Retinal pigment epithelial cell (primary cell): ENCODE data around the gene FASTKD1.
"Not testable (repeated sequence)": the region's sequence is repeated elsewhere in the genome, so short reads cannot be mapped to it uniquely, and the experiment has no call there.

Experiments
- DNase-seq: peaks from one replicate; pipeline ENCODE4 v3.0.0-alpha.2; 2010; ENCODE audit warnings: low read depth
- H3K4me3 ChIP-seq: 2 replicates; pipeline ENCODE4 v1.5.1; 2011; ENCODE audit warnings: mild to moderate bottlenecking, low read length, control low read depth, moderate library complexity
- CTCF ChIP-seq: conservative IDR thresholded peaks from 2 replicates; pipeline ENCODE4 v1.5.1; 2011; ENCODE audit warnings: low read depth, low read length, control low read depth, inconsistent platforms

Gene FASTKD1

GRCh38 chr2:169573160-169573973 lies at the start of gene FASTKD1:
Gene FASTKD1 (minus strand): TSS chr2:169573865. CDS start chr2:169572029, 1,836 bp downstream.
- H3K4me3 ChIP-seq = peak within 1 kb of the TSS; percentile 96
- TF ChIP-seq CTCF = no peak
- peak; percentile 43 for DNase-seq

GRCh38 chr2:169623235-169623634 lies 49.6 kb upstream of the FASTKD1 start:
- no peak for DNase-seq
- H3K4me3 ChIP-seq = no peak overlapping the region
- no peak for TF ChIP-seq CTCF

- no peak for DNase-seq
- TF ChIP-seq CTCF = no peak
- H3K4me3 ChIP-seq = no peak overlapping the region
Measured at GRCh38 chr2:169620509-169620908, 46.8 kb upstream of the FASTKD1 start.

- TF ChIP-seq CTCF = no peak
Measured at GRCh38 chr2:169619946-169620345, 46.3 kb upstream of the FASTKD1 start.

GRCh38 chr2:169615982-169616381 lies 42.3 kb upstream of the FASTKD1 start:
- DNase-seq, H3K4me3 ChIP-seq: not testable (repeated sequence)

More at GRCh38 chr2:169619946-169620345, 46.3 kb upstream of the FASTKD1 start:
- DNase-seq = no peak
- H3K4me3 ChIP-seq = no peak overlapping the region

GRCh38 chr2:169613876-169614275 lies 40.2 kb upstream of the FASTKD1 start:
- TF ChIP-seq CTCF = no peak
- no peak for DNase-seq
- H3K4me3 ChIP-seq = no peak overlapping the region

GRCh38 chr2:169609264-169609663 lies 35.6 kb upstream of the FASTKD1 start:
- no peak overlapping the region for H3K4me3 ChIP-seq
- TF ChIP-seq CTCF = no peak
- DNase-seq = no peak
